Immature natural killer cell (primary cell): ENCODE results near the gene AGO3. TPM values are rescaled to one million over a fixed set of nuclear protein-coding genes. Genes with fewer than 3 reads are reported as not detected.
A peak's percentile ranks its signal among the peaks of the same experiment; 100 is the strongest.
"Not testable (repeated sequence)": the region's sequence is repeated elsewhere in the genome, so short reads cannot be mapped to it uniquely, and the experiment has no call there.

ENCODE experiments used
- DNase-seq, 3 donors: peaks; one replicate each; pipeline ENCODE4 v3.0.0; 2022; ENCODE audit warnings: mixed read lengths in 1 of 3
- H3K27ac Mint-ChIP-seq, 6 donors: one replicate each; pipeline ENCODE4 v1.8.0; 2020; ENCODE audit warnings: mixed read lengths in 6 of 6, mild to moderate bottlenecking in 5 of 6, inconsistent platforms in 4 of 6, moderate library complexity in 3 of 6
- H3K27me3 Mint-ChIP-seq, 3 donors: one replicate each; pipeline ENCODE4 v1.8.0; 2020 to 2021; ENCODE audit warnings: low read depth in 3 of 3, mild to moderate bottlenecking in 3 of 3, mixed read lengths in 3 of 3, moderate library complexity in 3 of 3, inconsistent platforms in 1 of 3
- H3K36me3 Mint-ChIP-seq, 3 donors: one replicate each; pipeline ENCODE4 v1.8.0; 2020; ENCODE audit warnings: mixed read lengths in 3 of 3, inconsistent platforms in 2 of 3, mild to moderate bottlenecking in 2 of 3
- H3K4me1 Mint-ChIP-seq, 2 donors: one replicate each; pipeline ENCODE4 v1.8.0; 2020; ENCODE audit warnings: inconsistent platforms in 2 of 2, mild to moderate bottlenecking in 2 of 2, mixed read lengths in 2 of 2, moderate library complexity in 1 of 2
- H3K4me3 Mint-ChIP-seq, 5 donors: one replicate each; pipeline ENCODE4 v1.8.0; 2020; ENCODE audit warnings: mild to moderate bottlenecking in 5 of 5, mixed read lengths in 5 of 5, inconsistent platforms in 3 of 5, moderate library complexity in 3 of 5
- H3K9me3 Mint-ChIP-seq, 6 donors: one replicate each; pipeline ENCODE4 v1.8.0; 2020; ENCODE audit warnings: mild to moderate bottlenecking in 6 of 6, mixed read lengths in 6 of 6, inconsistent platforms in 4 of 6, moderate library complexity in 3 of 6
- polyA plus RNA-seq, 3 donors: library from polyadenylated mRNA; unstranded; fragments of 300-500 nt; fragmentation: Illumina TruSeq; gene quantifications; one replicate each; pipeline ENCODE4 v1.2.3, GENCODE V29; 2021

The AGO3 gene
- polyA plus RNA-seq, 3 donors from 2014 or later, result 6.9 to 12.8 (median 9.3) TPM

DNA sequence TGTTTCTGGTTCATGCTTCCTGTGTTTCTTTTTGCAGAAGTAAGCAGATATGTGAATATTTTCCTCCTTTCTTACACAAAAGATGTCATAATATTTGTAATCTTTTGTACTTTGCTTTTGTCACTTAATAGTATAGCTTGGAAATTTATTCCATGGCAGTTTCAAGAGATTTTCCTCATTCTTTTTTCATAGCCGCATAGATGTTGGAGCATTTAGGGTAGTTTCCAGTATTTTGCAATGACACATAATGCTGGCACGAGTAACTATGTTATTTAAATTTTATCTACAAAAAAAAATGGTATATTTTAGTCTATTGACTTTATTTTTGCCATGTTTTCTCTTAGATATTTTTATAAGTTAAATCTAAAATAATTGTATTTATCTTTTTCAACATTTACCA lies 40.7 kb downstream of the AGO3 start:
- Mint-ChIP-seq H3K27ac (no peak overlapping the region), H3K4me3 (no peak overlapping the region), H3K36me3 (peaks cover 12 to 42% (median 27%) of the 10 kb centered on the region in 3 donors), H3K27me3 (peaks cover 0 to 2% (median 0%) of the 10 kb centered on the region in 3 donors), H3K4me1 (peaks cover 10 to 20% of the 10 kb centered on the region in 2 donors), H3K9me3 (no peaks in the 10 kb centered on the region)
- no peak for DNase-seq

GRCh38 chr1:35972631-35973030 lies 41.7 kb downstream of the AGO3 start:
- H3K36me3 Mint-ChIP-seq, result peaks cover 12 to 44% (median 27%) of the 10 kb centered on the region in 3 donors
- DNase-seq, H3K4me3 Mint-ChIP-seq, H3K4me1 Mint-ChIP-seq, H3K9me3 Mint-ChIP-seq, H3K27ac Mint-ChIP-seq, H3K27me3 Mint-ChIP-seq: not testable (repeated sequence)

- DNase-seq, result no peak
- Mint-ChIP-seq H3K4me1 (peaks cover 0 to 1% of the 10 kb centered on the region in 2 donors), H3K36me3 (peaks cover 9 to 25% (median 12%) of the 10 kb centered on the region in 3 donors), H3K4me3 (no peak overlapping the region), H3K27me3 (peaks cover 0 to 2% (median 2%) of the 10 kb centered on the region in 3 donors), H3K27ac (no peak overlapping the region), H3K9me3 (no peaks in the 10 kb centered on the region)
Measured at GRCh38 chr1:35980090-35980489, 49.2 kb downstream of the AGO3 start.

- H3K4me3 Mint-ChIP-seq, result no peak overlapping the region
- H3K4me1 Mint-ChIP-seq, result no peaks in the 10 kb centered on the region
- H3K27ac Mint-ChIP-seq, result no peak overlapping the region
- no peaks in the 10 kb centered on the region for H3K9me3 Mint-ChIP-seq
- H3K36me3 Mint-ChIP-seq, result peaks cover 12 to 17% (median 13%) of the 10 kb centered on the region in 3 donors
- H3K27me3 Mint-ChIP-seq, result peaks cover 0 to 2% (median 0%) of the 10 kb centered on the region in 3 donors
- DNase-seq, result no peak
Measured at GRCh38 chr1:35988237-35988636, 57.3 kb downstream of the AGO3 start.

- DNase-seq, result no peak
- H3K9me3 Mint-ChIP-seq, result no peaks in the 10 kb centered on the region
- no peak overlapping the region for H3K27ac Mint-ChIP-seq
- no peaks in the 10 kb centered on the region for H3K27me3 Mint-ChIP-seq
- no peaks in the 10 kb centered on the region for H3K4me1 Mint-ChIP-seq
- no peak overlapping the region for H3K4me3 Mint-ChIP-seq
- H3K36me3 Mint-ChIP-seq, result peaks cover 4 to 31% (median 18%) of the 10 kb centered on the region in 3 donors
Measured at GRCh38 chr1:36006941-36007500, 76.1 kb downstream of the AGO3 start.

DNA sequence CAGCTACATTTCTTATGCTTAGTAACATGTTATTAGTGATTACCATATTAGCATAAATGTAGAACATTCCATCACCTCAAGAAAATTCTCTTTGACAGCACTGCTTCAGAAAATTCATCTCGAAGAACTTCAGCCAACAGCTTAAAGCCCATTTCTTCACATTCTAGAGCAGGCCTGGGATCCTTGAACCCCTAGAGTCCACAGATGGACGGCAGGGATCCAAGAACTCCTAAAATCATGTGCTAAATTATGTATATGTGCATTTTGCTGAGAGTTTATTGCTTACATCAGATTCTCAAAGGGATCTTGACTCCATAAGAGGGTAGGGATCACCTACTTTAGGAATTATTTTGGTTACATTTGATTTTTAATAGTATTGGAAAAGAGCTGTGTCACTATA lies 76.8 kb downstream of the AGO3 start:
- H3K36me3 Mint-ChIP-seq, result peaks cover 4 to 31% (median 18%) of the 10 kb centered on the region in 3 donors
- no peak for DNase-seq
- H3K27ac Mint-ChIP-seq, result no peak overlapping the region
- no peaks in the 10 kb centered on the region for H3K27me3 Mint-ChIP-seq
- no peaks in the 10 kb centered on the region for H3K4me1 Mint-ChIP-seq
- no peaks in the 10 kb centered on the region for H3K9me3 Mint-ChIP-seq
- H3K4me3 Mint-ChIP-seq, result no peak overlapping the region

GRCh38 chr1:36008546-36009197 lies 77.8 kb downstream of the AGO3 start:
- no peak for DNase-seq
- Mint-ChIP-seq H3K9me3 (no peaks in the 10 kb centered on the region), H3K4me1 (no peaks in the 10 kb centered on the region), H3K4me3 (no peak overlapping the region), H3K27ac (no peak overlapping the region), H3K36me3 (peaks cover 10 to 36% (median 23%) of the 10 kb centered on the region in 3 donors), H3K27me3 (no peaks in the 10 kb centered on the region)

DNA sequence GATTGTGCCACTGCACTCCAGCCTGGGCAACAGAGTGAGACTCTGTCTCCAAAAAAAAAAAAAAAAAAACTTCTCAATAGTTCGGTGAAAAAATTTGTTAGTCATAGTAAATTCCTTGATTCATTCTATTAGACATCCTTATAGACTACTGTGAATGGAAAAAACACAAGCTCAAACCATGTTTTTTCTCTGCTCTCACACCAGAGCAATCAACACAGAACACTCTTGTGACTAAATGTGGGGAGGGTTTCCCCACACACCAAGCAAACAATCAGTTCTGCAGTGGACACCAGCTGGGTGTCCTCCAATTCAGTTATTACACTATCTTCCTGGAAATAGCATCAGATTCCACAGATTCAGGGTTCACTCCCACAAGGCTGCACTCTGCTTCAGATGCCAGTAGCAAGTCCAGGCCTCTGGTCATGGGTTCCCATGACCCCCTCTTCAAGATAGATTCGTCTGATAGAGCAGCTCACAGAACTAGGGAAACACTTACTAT lies 83.9 kb downstream of the AGO3 start:
- Mint-ChIP-seq H3K27ac (peak overlapping the region in 1 of 6 donors; percentile 71), H3K9me3 (no peaks in the 10 kb centered on the region), H3K4me3 (no peak overlapping the region), H3K36me3 (peaks cover 22 to 46% (median 25%) of the 10 kb centered on the region in 3 donors), H3K27me3 (no peaks in the 10 kb centered on the region), H3K4me1 (no peaks in the 10 kb centered on the region)
- DNase-seq, result no peak

- no peak overlapping the region for H3K27ac Mint-ChIP-seq
- peaks cover 22 to 45% (median 25%) of the 10 kb centered on the region in 3 donors for H3K36me3 Mint-ChIP-seq
- no peak for DNase-seq
- H3K9me3 Mint-ChIP-seq, result no peaks in the 10 kb centered on the region
- H3K4me3 Mint-ChIP-seq, result no peak overlapping the region
- H3K4me1 Mint-ChIP-seq, result no peaks in the 10 kb centered on the region
- H3K27me3 Mint-ChIP-seq, result no peaks in the 10 kb centered on the region
Measured at GRCh38 chr1:36016686-36017085, 85.8 kb downstream of the AGO3 start.

GRCh38 chr1:36023098-36023769 lies 92.3 kb downstream of the AGO3 start:
- Mint-ChIP-seq H3K36me3 (peaks cover 13 to 36% (median 18%) of the 10 kb centered on the region in 3 donors), H3K27ac (peak overlapping the region in 1 of 6 donors; percentile 56), H3K4me3 (peak overlapping the region in 1 of 5 donors; percentile 52), H3K27me3 (no peaks in the 10 kb centered on the region), H3K4me1 (no peaks in the 10 kb centered on the region), H3K9me3 (no peaks in the 10 kb centered on the region)
- no peak for DNase-seq

- Mint-ChIP-seq H3K27ac (peak overlapping the region in 2 of 6 donors; percentile 56 to 83), H3K4me3 (peak overlapping the region in 1 of 5 donors; percentile 52), H3K36me3 (peaks cover 16 to 38% (median 23%) of the 10 kb centered on the region in 3 donors)
- H3K4me1 Mint-ChIP-seq, H3K27me3 Mint-ChIP-seq, DNase-seq, H3K9me3 Mint-ChIP-seq: not testable (repeated sequence)
Measured at GRCh38 chr1:36024024-36024423, 93.1 kb downstream of the AGO3 start.

DNA sequence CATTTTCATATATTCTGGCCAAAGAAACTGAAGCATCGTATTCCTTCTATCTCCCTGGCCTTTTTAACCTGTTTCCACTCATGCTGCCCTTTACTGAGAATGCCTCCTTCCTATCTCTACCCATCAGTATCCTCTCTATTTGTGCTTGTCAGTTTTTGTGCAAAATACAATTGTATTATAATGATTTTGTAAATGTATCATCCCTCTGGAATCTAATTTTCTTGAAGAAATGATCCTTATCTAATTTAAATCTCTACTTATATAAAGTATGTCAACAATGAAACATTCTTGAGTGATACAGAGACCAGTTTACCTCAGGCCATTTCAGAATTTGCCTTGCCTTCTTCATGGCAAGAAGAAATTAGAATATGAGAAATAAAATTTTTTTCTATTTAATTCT lies 93.9 kb downstream of the AGO3 start:
- Mint-ChIP-seq H3K36me3 (peaks cover 13 to 32% (median 22%) of the 10 kb centered on the region in 3 donors), H3K4me1 (no peaks in the 10 kb centered on the region), H3K27me3 (no peaks in the 10 kb centered on the region), H3K9me3 (no peaks in the 10 kb centered on the region), H3K27ac (peak overlapping the region in 1 of 6 donors; percentile 51), H3K4me3 (no peak overlapping the region)
- no peak for DNase-seq

DNA sequence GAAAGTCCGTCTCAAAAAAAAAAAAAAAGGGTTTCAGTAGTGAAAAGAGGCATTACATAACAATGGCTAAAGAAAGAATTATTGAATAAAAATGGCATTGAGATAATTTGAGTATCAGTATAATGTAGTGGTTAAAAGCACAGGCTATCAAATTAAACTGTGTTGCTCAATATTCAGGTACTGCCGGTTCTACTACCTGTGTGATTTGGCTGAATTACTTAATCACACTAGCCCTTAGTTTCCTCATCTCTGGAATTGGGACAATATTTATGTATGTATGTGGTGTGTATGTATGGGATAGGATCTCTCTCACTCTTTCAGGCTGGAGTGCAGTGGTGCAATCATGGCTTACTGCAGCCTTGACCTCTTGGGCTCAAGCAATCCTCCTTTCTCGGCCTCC lies 96.9 kb downstream of the AGO3 start:
- H3K36me3 Mint-ChIP-seq, result peaks cover 27 to 41% (median 30%) of the 10 kb centered on the region in 3 donors
- no peak overlapping the region for H3K4me3 Mint-ChIP-seq
- H3K4me1 Mint-ChIP-seq, result no peaks in the 10 kb centered on the region
- H3K27ac Mint-ChIP-seq, result no peak overlapping the region
- H3K9me3 Mint-ChIP-seq, result no peaks in the 10 kb centered on the region
- H3K27me3 Mint-ChIP-seq, result no peaks in the 10 kb centered on the region
- no peak for DNase-seq

GRCh38 chr1:36031441-36031840 lies 100.5 kb downstream of the AGO3 start:
- no peak overlapping the region for H3K4me3 Mint-ChIP-seq
- H3K27me3 Mint-ChIP-seq, result peaks cover 0 to 2% (median 0%) of the 10 kb centered on the region in 3 donors
- H3K9me3 Mint-ChIP-seq, result no peaks in the 10 kb centered on the region
- H3K27ac Mint-ChIP-seq, result peak overlapping the region in 1 of 6 donors; percentile 25
- peaks cover 38 to 47% (median 41%) of the 10 kb centered on the region in 3 donors for H3K36me3 Mint-ChIP-seq
- no peaks in the 10 kb centered on the region for H3K4me1 Mint-ChIP-seq
- no peak for DNase-seq
